Smooth muscle cell (in vitro differentiated cells): ENCODE data around the gene GOLGA8B. TPM values are rescaled to one million over a fixed set of nuclear protein-coding genes. Genes with fewer than 3 reads are reported as not detected.

ENCODE experiments used
- DNase-seq: peaks from one replicate; lab custom pipeline; 2025; ENCODE audit not compliant: unreplicated experiment; lab: John Stamatoyannopoulos, UW
- H2AFZ ChIP-seq: fragments of 200-600 bp; sonication (generic); 2 replicates; pipeline ENCODE4 v1.6.0; 2016; ENCODE audit warnings: antibody characterized with exemption, low read depth, mild to moderate bottlenecking
- H3F3A ChIP-seq: fragments of 200-600 bp; sonication (generic); 2 replicates; pipeline ENCODE4 v1.6.0; 2017; ENCODE audit warnings: antibody characterized with exemption, low read depth
- H3K27ac ChIP-seq: fragments of 200-600 bp; sonication (generic); 2 replicates; pipeline ENCODE4 v1.5.1; 2016; ENCODE audit warnings: low read depth, mild to moderate bottlenecking
- H3K27me3 ChIP-seq: fragments of 200-600 bp; sonication (generic); 2 replicates; pipeline ENCODE4 v1.6.1; 2016; ENCODE audit warnings: low read depth, mild to moderate bottlenecking
- H3K36me3 ChIP-seq: fragments of 200-600 bp; sonication (generic); 2 replicates; pipeline ENCODE4 v1.5.1; 2016; ENCODE audit warnings: low read depth
- H3K4me1 ChIP-seq: fragments of 200-600 bp; sonication (generic); 2 replicates; pipeline ENCODE4 v1.5.1; 2016; ENCODE audit warnings: low read depth
- H3K4me2 ChIP-seq: fragments of 200-600 bp; sonication (generic); 2 replicates; pipeline ENCODE4 v1.6.0; 2016; ENCODE audit warnings: mild to moderate bottlenecking
- H3K4me3 ChIP-seq: fragments of 200-600 bp; sonication (generic); 2 replicates; pipeline ENCODE4 v1.5.1; 2016; ENCODE audit warnings: mild to moderate bottlenecking
- H3K79me2 ChIP-seq: fragments of 200-600 bp; sonication (generic); 2 replicates; pipeline ENCODE4 v1.6.0; 2016; ENCODE audit warnings: low read depth, mild to moderate bottlenecking
- H3K9ac ChIP-seq: fragments of 200-600 bp; sonication (generic); 2 replicates; pipeline ENCODE4 v1.6.0; 2016; ENCODE audit warnings: low read depth
- H3K9me3 ChIP-seq: fragments of 200-600 bp; sonication (generic); replicated peaks from 2 replicates; pipeline ENCODE4 v1.5.1; 2016; ENCODE audit warnings: low read depth
- H4K20me1 ChIP-seq: fragments of 200-600 bp; sonication (generic); 2 replicates; pipeline ENCODE4 v1.6.0; 2016; ENCODE audit warnings: low read depth
- CTCF ChIP-seq: fragments of 200-600 bp; sonication (generic); IDR thresholded peaks from 2 replicates; pipeline ENCODE4 v1.5.1; 2017; ENCODE audit warnings: borderline replicate concordance, mild to moderate bottlenecking, antibody characterized with exemption; ENCODE audit not compliant: insufficient read depth, poor library complexity, severe bottlenecking
- whole genome bisulfite sequencing: methylation state at CpG from one replicate; pipeline ENCODE4 v1.1.7; 2016; ENCODE audit warnings: low lambda C conversion rate; 5-methylcytosine and 5-hydroxymethylcytosine counted together
- polyA plus RNA-seq: library from polyadenylated mRNA; unstranded; fragments of >200 nt; fragmentation: Nextera tagmentation; extraction: Ambion mirVana; gene quantifications from 2 replicates; pipeline ENCODE4 v1.2.1, GENCODE V29; 2016
- total RNA-seq: library from RNA; depleted of rRNA; stranded (reverse); fragments of >200 nt; gene quantifications from 2 replicates; pipeline ENCODE4 v1.2.3, GENCODE V29; 2014

GOLGA8B gene
- total and polyA plus RNA-seq, 2 experiments from 2014 or later, result 23.0 to 31.4 TPM

- Histone ChIP-seq H4K20me1 (no peaks in the 10 kb centered on the region), H3K9me3 (no peaks in the 10 kb centered on the region), H3K4me1 (no peaks in the 10 kb centered on the region), H3K4me2 (no peak overlapping the region), H3K27ac (no peak overlapping the region), H3K27me3 (peaks cover 20% of the 10 kb centered on the region), H3F3A (no peaks in the 10 kb centered on the region), H3K36me3 (no peaks in the 10 kb centered on the region), H3K4me3 (no peak overlapping the region), H2AFZ (no peak overlapping the region), H3K9ac (no peak overlapping the region), H3K79me2 (no peaks in the 10 kb centered on the region)
- DNase-seq, result no peak
- TF ChIP-seq CTCF, result no peak
- 95% methylated on average over 7 of the region's 7 CpGs for WGBS
Measured at GRCh38 chr15:34619151-34619550, 35.7 kb upstream of the GOLGA8B start.

GRCh38 chr15:34618073-34618472 lies 34.6 kb upstream of the GOLGA8B start:
- H3K4me1 ChIP-seq, result no peaks in the 10 kb centered on the region
- no peaks in the 10 kb centered on the region for H3K9me3 ChIP-seq
- H3K4me3 ChIP-seq, result no peak overlapping the region
- H4K20me1 ChIP-seq, result no peaks in the 10 kb centered on the region
- no peak for TF ChIP-seq CTCF
- no peak overlapping the region for H3K27ac ChIP-seq
- H3F3A ChIP-seq, result no peaks in the 10 kb centered on the region
- peaks cover 27% of the 10 kb centered on the region for H3K27me3 ChIP-seq
- no peaks in the 10 kb centered on the region for H3K79me2 ChIP-seq
- H3K4me2 ChIP-seq, result no peak overlapping the region
- no peaks in the 10 kb centered on the region for H3K36me3 ChIP-seq
- no peak overlapping the region for H3K9ac ChIP-seq
- DNase-seq, result no peak
- no peak overlapping the region for H2AFZ ChIP-seq
- 71% methylated on average over 2 of the region's 2 CpGs for WGBS

- DNase-seq, result no peak
- WGBS, result 27% methylated on average over 5 of the region's 5 CpGs
Measured at GRCh38 chr15:34616613-34617012, 33.2 kb upstream of the GOLGA8B start.

More at GRCh38 chr15:34616613-34617012, 33.2 kb upstream of the GOLGA8B start:
- no peaks in the 10 kb centered on the region for H3K4me1 ChIP-seq
- H3K27me3 ChIP-seq, result peaks cover 31% of the 10 kb centered on the region
- no peaks in the 10 kb centered on the region for H3K79me2 ChIP-seq
- H2AFZ ChIP-seq, result no peak overlapping the region
- H3K9ac ChIP-seq, result no peak overlapping the region
- no peaks in the 10 kb centered on the region for H3F3A ChIP-seq
- no peak overlapping the region for H3K27ac ChIP-seq
- no peak overlapping the region for H3K4me2 ChIP-seq
- peak; percentile 27 for TF ChIP-seq CTCF
- H3K9me3 ChIP-seq, result no peaks in the 10 kb centered on the region
- no peaks in the 10 kb centered on the region for H3K36me3 ChIP-seq
- H4K20me1 ChIP-seq, result no peaks in the 10 kb centered on the region
- no peak overlapping the region for H3K4me3 ChIP-seq
